ENCODE measurements around the gene TMSB10. TPM values are rescaled to one million over a fixed set of nuclear protein-coding genes. Genes with fewer than 3 reads are reported as not detected.

The TMSB10 gene
- total and polyA plus RNA-seq, 2 of the 13 experiments (the other 11 are each of a cell fraction or from before 2014, with no cell fraction given): 665 to 708 TPM

DNA sequence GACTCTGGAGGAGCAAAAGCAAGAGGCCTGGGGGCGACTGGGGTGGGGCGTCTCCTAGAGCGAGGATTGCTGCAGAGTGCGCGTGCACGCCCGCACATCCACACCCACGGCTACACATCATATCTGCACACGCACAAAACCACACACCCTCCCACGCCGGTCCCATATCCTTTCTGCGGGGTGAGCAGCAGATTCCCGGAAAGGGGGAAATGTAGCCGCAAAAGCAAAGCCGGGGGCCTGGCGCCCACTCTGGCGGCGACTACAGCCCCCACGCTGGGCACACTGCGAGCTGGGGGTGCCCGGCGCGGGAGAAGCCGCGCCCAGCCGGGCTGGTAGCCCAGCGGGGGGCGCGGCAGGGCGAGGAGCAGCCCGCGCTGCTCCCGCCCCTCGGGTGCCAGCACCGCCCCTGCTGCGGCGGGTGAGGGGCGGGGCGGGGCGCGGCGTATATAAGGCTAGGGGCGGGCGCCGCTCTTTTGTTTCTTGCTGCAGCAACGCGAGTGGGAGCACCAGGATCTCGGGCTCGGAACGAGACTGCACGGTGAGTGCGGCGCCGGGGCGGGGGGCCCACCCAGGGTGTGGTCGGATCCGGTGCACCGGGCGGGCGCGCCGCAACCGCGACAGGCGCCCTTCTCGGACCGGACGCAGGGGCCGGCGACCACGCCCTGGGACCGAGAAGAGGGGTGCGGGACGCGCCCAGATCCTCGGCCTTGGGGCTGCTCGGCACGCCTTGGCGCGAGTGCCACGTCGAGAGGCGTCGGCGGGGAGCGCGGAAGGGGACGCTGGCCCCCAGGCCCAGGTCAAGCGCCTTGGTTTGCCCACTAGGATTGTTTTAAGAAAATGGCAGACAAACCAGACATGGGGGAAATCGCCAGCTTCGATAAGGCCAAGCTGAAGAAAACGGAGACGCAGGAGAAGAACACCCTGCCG is at the start of gene TMSB10 (continued):
- TF ChIP-seq, protein P1, sequence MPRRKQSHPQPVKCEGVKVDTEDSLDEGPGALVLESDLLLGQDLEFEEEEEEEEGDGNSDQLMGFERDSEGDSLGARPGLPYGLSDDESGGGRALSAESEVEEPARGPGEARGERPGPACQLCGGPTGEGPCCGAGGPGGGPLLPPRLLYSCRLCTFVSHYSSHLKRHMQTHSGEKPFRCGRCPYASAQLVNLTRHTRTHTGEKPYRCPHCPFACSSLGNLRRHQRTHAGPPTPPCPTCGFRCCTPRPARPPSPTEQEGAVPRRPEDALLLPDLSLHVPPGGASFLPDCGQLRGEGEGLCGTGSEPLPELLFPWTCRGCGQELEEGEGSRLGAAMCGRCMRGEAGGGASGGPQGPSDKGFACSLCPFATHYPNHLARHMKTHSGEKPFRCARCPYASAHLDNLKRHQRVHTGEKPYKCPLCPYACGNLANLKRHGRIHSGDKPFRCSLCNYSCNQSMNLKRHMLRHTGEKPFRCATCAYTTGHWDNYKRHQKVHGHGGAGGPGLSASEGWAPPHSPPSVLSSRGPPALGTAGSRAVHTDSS (CRISPR knock-in tag; conservative IDR thresholded peaks at IDR 0.05): 0 out of 2 replicates have a peak, but pooled peaks have one; percentile 83
- TF ChIP-seq RAD51 (IDR thresholded peaks at IDR 0.05; ENCODE audit: borderline replicate concordance): no peak
- peak; percentile 96 for TF ChIP-seq ZNF589 (CRISPR knock-in tag; conservative IDR thresholded peaks at IDR 0.05)
- no peak for TF ChIP-seq CREB1 (IDR thresholded peaks at IDR 0.05)
- no peak for TF ChIP-seq CREB1 (CRISPR knock-in tag; IDR thresholded peaks at IDR 0.05)
- TF ChIP-seq HCFC1 (IDR thresholded peaks at IDR 0.05; ENCODE audit: low read depth, low read length): peak; percentile 7; the same call in 1 of the 2 replicates
- TF ChIP-seq ZKSCAN1 (IDR thresholded peaks at IDR 0.05; ENCODE audit: low read length): no peak
- TF ChIP-seq KDM6A (CRISPR knock-in tag; IDR thresholded peaks at IDR 0.05; ENCODE audit: low read depth): no peak
- TF ChIP-seq RAD21 (CRISPR knock-in tag; IDR thresholded peaks at IDR 0.05): peak; percentile 61
- TF ChIP-seq, protein P2, sequence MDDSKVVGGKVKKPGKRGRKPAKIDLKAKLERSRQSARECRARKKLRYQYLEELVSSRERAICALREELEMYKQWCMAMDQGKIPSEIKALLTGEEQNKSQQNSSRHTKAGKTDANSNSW (CRISPR knock-in tag; IDR thresholded peaks at IDR 0.05; ENCODE audit: borderline replicate concordance): peak; percentile 82; the same call in 1 of the 2 replicates
- no peak for TF ChIP-seq MLLT10 (CRISPR knock-in tag; IDR thresholded peaks at IDR 0.05)
- TF ChIP-seq, protein P3, sequence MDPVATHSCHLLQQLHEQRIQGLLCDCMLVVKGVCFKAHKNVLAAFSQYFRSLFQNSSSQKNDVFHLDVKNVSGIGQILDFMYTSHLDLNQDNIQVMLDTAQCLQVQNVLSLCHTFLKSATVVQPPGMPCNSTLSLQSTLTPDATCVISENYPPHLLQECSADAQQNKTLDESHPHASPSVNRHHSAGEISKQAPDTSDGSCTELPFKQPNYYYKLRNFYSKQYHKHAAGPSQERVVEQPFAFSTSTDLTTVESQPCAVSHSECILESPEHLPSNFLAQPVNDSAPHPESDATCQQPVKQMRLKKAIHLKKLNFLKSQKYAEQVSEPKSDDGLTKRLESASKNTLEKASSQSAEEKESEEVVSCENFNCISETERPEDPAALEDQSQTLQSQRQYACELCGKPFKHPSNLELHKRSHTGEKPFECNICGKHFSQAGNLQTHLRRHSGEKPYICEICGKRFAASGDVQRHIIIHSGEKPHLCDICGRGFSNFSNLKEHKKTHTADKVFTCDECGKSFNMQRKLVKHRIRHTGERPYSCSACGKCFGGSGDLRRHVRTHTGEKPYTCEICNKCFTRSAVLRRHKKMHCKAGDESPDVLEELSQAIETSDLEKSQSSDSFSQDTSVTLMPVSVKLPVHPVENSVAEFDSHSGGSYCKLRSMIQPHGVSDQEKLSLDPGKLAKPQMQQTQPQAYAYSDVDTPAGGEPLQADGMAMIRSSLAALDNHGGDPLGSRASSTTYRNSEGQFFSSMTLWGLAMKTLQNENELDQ (CRISPR knock-in tag; IDR thresholded peaks at IDR 0.05; ENCODE audit: borderline replicate concordance): no peak
- TF ChIP-seq ISX (CRISPR knock-in tag; conservative IDR thresholded peaks at IDR 0.05): 0 out of 2 replicates have a peak, but pooled peaks have one; percentile 59
- TF ChIP-seq KLF9 (CRISPR knock-in tag; IDR thresholded peaks at IDR 0.05; ENCODE audit: low read depth): peak; percentile 48; the same call in 1 of the 2 replicates
- peak; percentile 79; the same call in 1 of the 2 replicates for TF ChIP-seq ZFP90 (CRISPR knock-in tag; IDR thresholded peaks at IDR 0.05; ENCODE audit: borderline replicate concordance)
- peak; percentile 77; the same call in 1 of the 2 replicates for TF ChIP-seq SOX5 (CRISPR knock-in tag; IDR thresholded peaks at IDR 0.05; ENCODE audit: borderline replicate concordance)
- TF ChIP-seq, protein P4, sequence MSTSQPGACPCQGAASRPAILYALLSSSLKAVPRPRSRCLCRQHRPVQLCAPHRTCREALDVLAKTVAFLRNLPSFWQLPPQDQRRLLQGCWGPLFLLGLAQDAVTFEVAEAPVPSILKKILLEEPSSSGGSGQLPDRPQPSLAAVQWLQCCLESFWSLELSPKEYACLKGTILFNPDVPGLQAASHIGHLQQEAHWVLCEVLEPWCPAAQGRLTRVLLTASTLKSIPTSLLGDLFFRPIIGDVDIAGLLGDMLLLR (CRISPR knock-in tag; IDR thresholded peaks at IDR 0.05): peak; percentile 91

Data from HepG2 (cell line).